Measurements from ENCODE around the gene SOX1. TPM values are rescaled to one million over a fixed set of nuclear protein-coding genes. Genes with fewer than 3 reads are reported as not detected.

Gene SOX1
- total and polyA plus RNA-seq, 2 donors (not counting 3 experiments of a cell fraction or from before 2014, with no cell fraction given) = not detected

DNA sequence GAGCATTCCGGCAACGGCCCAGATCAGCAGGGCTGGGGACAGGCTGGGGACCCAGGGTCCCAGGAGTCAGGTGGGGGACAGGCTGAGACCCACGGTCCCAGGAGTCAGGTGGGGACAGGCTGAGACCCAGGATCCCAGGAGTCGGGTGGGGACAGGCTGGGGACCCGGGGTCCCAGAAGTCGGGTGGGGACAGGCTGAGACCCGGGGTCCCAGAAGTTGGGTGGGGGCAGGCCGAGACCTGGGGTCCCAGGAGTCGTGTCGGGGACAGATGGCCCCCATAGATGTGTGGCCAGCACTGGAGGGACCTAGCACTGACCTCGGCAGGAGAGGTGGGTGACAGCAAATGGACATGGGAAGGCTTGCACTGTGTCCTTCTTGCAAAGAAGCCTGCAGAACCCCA is 39.7 kb upstream of the SOX1 start:
- TF ChIP-seq FOS (IDR thresholded peaks at IDR 0.05; ENCODE audit: borderline replicate concordance, insufficient read depth, low read length) = no peak
- TF ChIP-seq MYC (IDR thresholded peaks at IDR 0.05; ENCODE audit: low read depth, low read length) = no peak
- no peak for TF ChIP-seq JUN (IDR thresholded peaks at IDR 0.05; ENCODE audit: borderline replicate concordance, insufficient read depth, insufficient read length, low read depth)
- TF ChIP-seq, protein P1, sequence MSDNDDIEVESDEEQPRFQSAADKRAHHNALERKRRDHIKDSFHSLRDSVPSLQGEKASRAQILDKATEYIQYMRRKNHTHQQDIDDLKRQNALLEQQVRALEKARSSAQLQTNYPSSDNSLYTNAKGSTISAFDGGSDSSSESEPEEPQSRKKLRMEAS (IDR thresholded peaks at IDR 0.05; ENCODE audit: insufficient read depth, insufficient read length) = no peak
- TF ChIP-seq POLR2A (IDR thresholded peaks at IDR 0.05; ENCODE audit: low read depth, low read length) = no peak
- TF ChIP-seq GATA2 (IDR thresholded peaks at IDR 0.05; ENCODE audit: insufficient read depth, insufficient read length, low read depth, low read length) = no peak
- TF ChIP-seq, protein P2, sequence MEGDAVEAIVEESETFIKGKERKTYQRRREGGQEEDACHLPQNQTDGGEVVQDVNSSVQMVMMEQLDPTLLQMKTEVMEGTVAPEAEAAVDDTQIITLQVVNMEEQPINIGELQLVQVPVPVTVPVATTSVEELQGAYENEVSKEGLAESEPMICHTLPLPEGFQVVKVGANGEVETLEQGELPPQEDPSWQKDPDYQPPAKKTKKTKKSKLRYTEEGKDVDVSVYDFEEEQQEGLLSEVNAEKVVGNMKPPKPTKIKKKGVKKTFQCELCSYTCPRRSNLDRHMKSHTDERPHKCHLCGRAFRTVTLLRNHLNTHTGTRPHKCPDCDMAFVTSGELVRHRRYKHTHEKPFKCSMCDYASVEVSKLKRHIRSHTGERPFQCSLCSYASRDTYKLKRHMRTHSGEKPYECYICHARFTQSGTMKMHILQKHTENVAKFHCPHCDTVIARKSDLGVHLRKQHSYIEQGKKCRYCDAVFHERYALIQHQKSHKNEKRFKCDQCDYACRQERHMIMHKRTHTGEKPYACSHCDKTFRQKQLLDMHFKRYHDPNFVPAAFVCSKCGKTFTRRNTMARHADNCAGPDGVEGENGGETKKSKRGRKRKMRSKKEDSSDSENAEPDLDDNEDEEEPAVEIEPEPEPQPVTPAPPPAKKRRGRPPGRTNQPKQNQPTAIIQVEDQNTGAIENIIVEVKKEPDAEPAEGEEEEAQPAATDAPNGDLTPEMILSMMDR (IDR thresholded peaks at IDR 0.05; ENCODE audit: extremely low read depth in 1 of 2, insufficient read depth in 1 of 2, low read depth in 1 of 2, low read length in 2 of 2) = no peak
- TF ChIP-seq POLR2AphosphoS5 (IDR thresholded peaks at IDR 0.05; ENCODE audit: insufficient read depth, low read depth, low read length) = no peak
- TF ChIP-seq EZH2 (IDR thresholded peaks at IDR 0.05; ENCODE audit: borderline replicate concordance, low read depth, low read length, severe bottlenecking) = no peak
- H3K36me3 ChIP-seq (ENCODE audit: control insufficient read depth in 2 of 2, extremely low read depth in 1 of 2, insufficient read depth in 2 of 2, low read length in 2 of 2) = no peaks in the 10 kb centered on the region
- H3K9me1 ChIP-seq (replicated peaks; ENCODE audit: control insufficient read depth, extremely low read depth, insufficient read depth, low read length) = no peaks in the 10 kb centered on the region
- no peak overlapping the region for H2AFZ ChIP-seq (ENCODE audit: low read depth, low read length)
- H3K4me3 ChIP-seq (replicated peaks in 1 of 3; ENCODE audit: insufficient read depth in 1 of 3, low read depth in 1 of 3, low read length in 3 of 3) = no peak overlapping the region
- dilution Hi-C loops (cut with MboI; ENCODE audit: extremely low pct_ligation_motif_present, low sequenced_read_pairs) = no loop called here
- CTCF ChIA-PET = no interaction called here
- POLR2A ChIA-PET = no interaction called here
- H3K79me2 ChIP-seq (ENCODE audit: control insufficient read depth, insufficient read depth, low read length) = no peaks in the 10 kb centered on the region
- peaks cover 13% of the 10 kb centered on the region for H3K9me3 ChIP-seq (replicated peaks; ENCODE audit: control insufficient read depth, insufficient read depth, low read length)
- H3K27ac ChIP-seq (ENCODE audit: insufficient read depth, low read depth, low read length) = no peak overlapping the region
- intact Hi-C loops (cut with micrococcal nuclease) = no loop called here
- no TSS peak for BruUV-seq (replicated peaks)
- no peak for DNase-seq (ENCODE audit: low read depth, low spot score)
- no peaks in the 10 kb centered on the region for H4K20me1 ChIP-seq (replicated peaks; ENCODE audit: control insufficient read depth, extremely low read depth, insufficient read depth, low read length)
- H3K4me2 ChIP-seq (ENCODE audit: insufficient read depth, low read length) = no peak overlapping the region
- no peak for FAIRE-seq
- H3K4me1 ChIP-seq (ENCODE audit: control insufficient read depth, extremely low read depth, insufficient read depth, low read length) = no peaks in the 10 kb centered on the region
- no peaks in the 10 kb centered on the region for H3K27me3 ChIP-seq (ENCODE audit: control insufficient read depth in 2 of 2, insufficient read depth in 2 of 2, low read length in 2 of 2)
- no peak overlapping the region for H3K9ac ChIP-seq (replicated peaks; ENCODE audit: extremely low read depth, insufficient read depth, low read length)
